Progenitor cell of endocrine pancreas (in vitro differentiated cells): ENCODE measurements around the gene LORICRIN. TPM values are rescaled to one million over a fixed set of nuclear protein-coding genes. Genes with fewer than 3 reads are reported as not detected.

Experiments used
- DNase-seq: peaks from one replicate; pipeline ENCODE4 v3.0.0; 2021; ENCODE audit warnings: low spot score; ENCODE audit not compliant: unreplicated experiment
- H3K27ac Mint-ChIP-seq: 2 replicates; pipeline ENCODE4 v1.8.0; 2021; ENCODE audit warnings: mild to moderate bottlenecking, moderate library complexity, mixed read lengths
- H3K27me3 Mint-ChIP-seq: 2 replicates; pipeline ENCODE4 v1.8.0; 2021; ENCODE audit warnings: mixed read lengths
- H3K36me3 Mint-ChIP-seq: 2 replicates; pipeline ENCODE4 v1.8.0; 2022; ENCODE audit warnings: mixed read lengths; ENCODE audit not compliant: insufficient read depth
- H3K4me1 Mint-ChIP-seq: 2 replicates; pipeline ENCODE4 v1.8.0; 2021; ENCODE audit warnings: low read depth, mixed read lengths
- H3K4me3 Mint-ChIP-seq: 2 replicates; pipeline ENCODE4 v1.8.0; 2021; ENCODE audit warnings: low read depth, mild to moderate bottlenecking, moderate library complexity, mixed read lengths
- H3K9me3 Mint-ChIP-seq: 2 replicates; pipeline ENCODE4 v1.8.0; 2021; ENCODE audit warnings: low read depth, mixed read lengths
- CTCF ChIP-seq: fragments of 200-600 bp; sonication (generic); IDR thresholded peaks from one replicate; pipeline ENCODE4 v1.5.0; 2021; ENCODE audit warnings: antibody characterized with exemption, mild to moderate bottlenecking; ENCODE audit not compliant: unreplicated experiment
- total RNA-seq: library from RNA; stranded (reverse); gene quantifications from 2 replicates; pipeline ENCODE4 v1.2.1, GENCODE V29; 2021

The LORICRIN gene
- total RNA-seq, 1 donor from 2014 or later, result not detected

GRCh38 chr1:153308540-153308939 lies 49.1 kb downstream of the LORICRIN start:
- Mint-ChIP-seq H3K4me1 (no peaks in the 10 kb centered on the region), H3K36me3 (no peaks in the 10 kb centered on the region), H3K4me3 (no peak overlapping the region), H3K27me3 (peaks cover 23% of the 10 kb centered on the region), H3K27ac (no peak overlapping the region), H3K9me3 (no peaks in the 10 kb centered on the region)
- TF ChIP-seq CTCF, result no peak
- DNase-seq, result no peak

- DNase-seq, result no peak
- H3K27ac Mint-ChIP-seq, result no peak overlapping the region
- H3K27me3 Mint-ChIP-seq, result peaks cover 18% of the 10 kb centered on the region
- no peaks in the 10 kb centered on the region for H3K36me3 Mint-ChIP-seq
- H3K4me3 Mint-ChIP-seq, result no peak overlapping the region
- no peaks in the 10 kb centered on the region for H3K9me3 Mint-ChIP-seq
- no peak for TF ChIP-seq CTCF
- no peaks in the 10 kb centered on the region for H3K4me1 Mint-ChIP-seq
Observed at GRCh38 chr1:153309441-153309840, 50.0 kb downstream of the LORICRIN start.

- no peak overlapping the region for H3K4me3 Mint-ChIP-seq
- TF ChIP-seq CTCF, result no peak
Observed at GRCh38 chr1:153310526-153310925, 51.0 kb downstream of the LORICRIN start.

More at GRCh38 chr1:153310526-153310925, 51.0 kb downstream of the LORICRIN start:
- Mint-ChIP-seq H3K36me3 (no peaks in the 10 kb centered on the region), H3K4me1 (no peaks in the 10 kb centered on the region), H3K27me3 (peaks cover 11% of the 10 kb centered on the region), H3K27ac (no peak overlapping the region), H3K9me3 (peaks cover 4% of the 10 kb centered on the region)
- no peak for DNase-seq

Other genes with a start within 250 kb of the LORICRIN start
- not detected in 2 replicates for gene SPRR1B, start 228.5 kb upstream of the LORICRIN start, total RNA-seq
- gene SPRR2D, start 218.6 kb upstream of the LORICRIN start, total RNA-seq, result not detected in 2 replicates
- gene SPRR2A, start 202.2 kb upstream of the LORICRIN start, total RNA-seq, result not detected in 2 replicates
- not detected in 2 replicates for gene SPRR2B, start 188.1 kb upstream of the LORICRIN start, total RNA-seq
- gene SPRR2E, start 165.2 kb upstream of the LORICRIN start, total RNA-seq, result not detected in 2 replicates
- gene SPRR2F, start 146.2 kb upstream of the LORICRIN start, total RNA-seq, result 1.7 and 4.0 TPM in 2 replicates
- gene SPRR2G, start 108.8 kb upstream of the LORICRIN start, total RNA-seq, result not detected in 2 replicates
- gene LELP1, start 56.3 kb upstream of the LORICRIN start, total RNA-seq, result not detected in 2 replicates
- not detected in 2 replicates for gene PRR9, start 42.1 kb upstream of the LORICRIN start, total RNA-seq
- gene PGLYRP3, start 53.3 kb downstream of the LORICRIN start, total RNA-seq, result not detected in 2 replicates
- not detected in 2 replicates for gene PGLYRP4, start 89.2 kb downstream of the LORICRIN start, total RNA-seq
- 0.91 and 0.95 TPM in 2 replicates for gene S100A9, start 98.2 kb downstream of the LORICRIN start, total RNA-seq
- not detected in 2 replicates for gene S100A12, start 115.9 kb downstream of the LORICRIN start, total RNA-seq
- gene S100A8, start 131.4 kb downstream of the LORICRIN start, total RNA-seq, result not detected in 2 replicates
- gene S100A7A, start 156.8 kb downstream of the LORICRIN start, total RNA-seq, result not detected in 2 replicates
- gene S100A7, start 201.0 kb downstream of the LORICRIN start, total RNA-seq, result not detected in 2 replicates